Peyer's patch (tissue), 4 donors: ENCODE data around the gene CEMP1.

Experiments used
- CTCF ChIP-seq, 6 experiments: fragments of 450-650 bp in 4 of 6; fragments of 200-600 bp in 2 of 6; sonication (generic) in 1 of 6; IDR thresholded peaks; one replicate each; pipeline ENCODE4 v1.5.1; 2017 to 2019; ENCODE audit warnings: antibody characterized with exemption in 6 of 6, mild to moderate bottlenecking in 3 of 6, moderate library complexity in 1 of 6
- POLR2A ChIP-seq, 2 donors: fragments of 450-650 bp; IDR thresholded peaks; one replicate each; pipeline ENCODE4 v1.5.1; 2017; ENCODE audit warnings: antibody characterized with exemption in 2 of 2, mild to moderate bottlenecking in 2 of 2, moderate library complexity in 2 of 2

GRCh38 chr16:2519711-2520080 is 11.5 kb downstream of the CEMP1 start:
- TF ChIP-seq CTCF (IDR thresholded peaks at IDR 0.05) (no peak), POLR2A (IDR thresholded peaks at IDR 0.05) (no peak)
